GM18526 (cell line): ENCODE results near the gene TCP11.

ENCODE experiments used
- POLR2A ChIP-seq: IDR thresholded peaks from 3 replicates; pipeline ENCODE4 v1.6.1; 2011; ENCODE audit not compliant: insufficient read length; ENCODE audit errors: extremely low read depth

TCP11 gene

GRCh38 chr6:35139924-35140638, 1.1 kb downstream of the TCP11 start:
- TF ChIP-seq POLR2A, result no peak

- TF ChIP-seq POLR2A, result no peak
Measured at GRCh38 chr6:35139470-35139869, 1.7 kb downstream of the TCP11 start.

GRCh38 chr6:35136185-35136584, 5.0 kb downstream of the TCP11 start:
- no peak for TF ChIP-seq POLR2A

GRCh38 chr6:35128496-35128895, 12.6 kb downstream of the TCP11 start:
- no peak for TF ChIP-seq POLR2A

GRCh38 chr6:35128042-35128441, 13.1 kb downstream of the TCP11 start:
- no peak for TF ChIP-seq POLR2A

- TF ChIP-seq POLR2A, result no peak
Measured at GRCh38 chr6:35124356-35124755, 16.8 kb downstream of the TCP11 start.

- TF ChIP-seq POLR2A, result no peak
Measured at GRCh38 chr6:35120746-35121145, 20.4 kb downstream of the TCP11 start.

GRCh38 chr6:35108309-35108885, 32.7 kb downstream of the TCP11 start:
- no peak for TF ChIP-seq POLR2A

- TF ChIP-seq POLR2A, result no peak
Measured at GRCh38 chr6:35105078-35105477, 36.1 kb downstream of the TCP11 start.

GRCh38 chr6:35099116-35099515, 42.0 kb downstream of the TCP11 start:
- no peak for TF ChIP-seq POLR2A

- no peak for TF ChIP-seq POLR2A
Measured at GRCh38 chr6:35096129-35096862, 44.8 kb downstream of the TCP11 start.

- TF ChIP-seq POLR2A, result no peak
Measured at GRCh38 chr6:35094183-35094582, 47.0 kb downstream of the TCP11 start.

- TF ChIP-seq POLR2A, result no peak
Measured at GRCh38 chr6:35093783-35094182, 47.4 kb downstream of the TCP11 start.

GRCh38 chr6:35093118-35093445, 48.1 kb downstream of the TCP11 start:
- no peak for TF ChIP-seq POLR2A

- no peak for TF ChIP-seq POLR2A
Measured at GRCh38 chr6:35092362-35093117, 48.6 kb downstream of the TCP11 start.
